Rectal smooth muscle tissue (tissue), 1 donor: ENCODE measurements around the gene LRP1B.

Experiments used
- H3K27ac ChIP-seq: one replicate; pipeline ENCODE4 v1.7.0; 2013; ENCODE audit warnings: low read depth, low read length, inconsistent platforms
- H3K27me3 ChIP-seq: one replicate; pipeline ENCODE4 v1.7.0; 2013; ENCODE audit warnings: low read length; ENCODE audit not compliant: control insufficient read depth, insufficient read depth
- H3K36me3 ChIP-seq: one replicate; pipeline ENCODE4 v1.7.0; 2013; ENCODE audit warnings: low read length; ENCODE audit not compliant: control insufficient read depth, insufficient read depth
- H3K4me1 ChIP-seq: one replicate; pipeline ENCODE4 v1.7.0; 2013; ENCODE audit warnings: low read length; ENCODE audit not compliant: control insufficient read depth, insufficient read depth
- H3K4me3 ChIP-seq: one replicate; pipeline ENCODE4 v1.7.0; 2013; ENCODE audit warnings: low read length
- H3K9ac ChIP-seq: one replicate; pipeline ENCODE4 v1.7.0; 2013; ENCODE audit warnings: low read length

The LRP1B gene

GRCh38 chr2:141653184-141653583 is 477.6 kb downstream of the LRP1B start:
- no peak overlapping the region for H3K4me3 ChIP-seq
- no peaks in the 10 kb centered on the region for H3K27me3 ChIP-seq
- H3K9ac ChIP-seq, result no peak overlapping the region
- H3K4me1 ChIP-seq, result no peaks in the 10 kb centered on the region
- H3K36me3 ChIP-seq, result no peaks in the 10 kb centered on the region
- H3K27ac ChIP-seq, result no peak overlapping the region

GRCh38 chr2:141652308-141652707 is 478.5 kb downstream of the LRP1B start:
- Histone ChIP-seq H3K27ac (no peak overlapping the region), H3K9ac (no peak overlapping the region), H3K4me1 (no peaks in the 10 kb centered on the region), H3K36me3 (no peaks in the 10 kb centered on the region), H3K27me3 (no peaks in the 10 kb centered on the region), H3K4me3 (no peak overlapping the region)

GRCh38 chr2:141647353-141647752 is 483.5 kb downstream of the LRP1B start:
- H3K27me3 ChIP-seq, result no peaks in the 10 kb centered on the region
- H3K4me3 ChIP-seq, result no peak overlapping the region
- H3K4me1 ChIP-seq, result no peaks in the 10 kb centered on the region
- H3K36me3 ChIP-seq, result no peaks in the 10 kb centered on the region
- H3K27ac ChIP-seq, result no peak overlapping the region
- no peak overlapping the region for H3K9ac ChIP-seq

GRCh38 chr2:141641462-141641861 is 489.4 kb downstream of the LRP1B start:
- Histone ChIP-seq H3K27ac (no peak overlapping the region), H3K4me1 (no peaks in the 10 kb centered on the region), H3K9ac (no peak overlapping the region), H3K27me3 (no peaks in the 10 kb centered on the region), H3K36me3 (no peaks in the 10 kb centered on the region), H3K4me3 (no peak overlapping the region)

- H3K4me1 ChIP-seq, result no peaks in the 10 kb centered on the region
- no peaks in the 10 kb centered on the region for H3K36me3 ChIP-seq
- H3K4me3 ChIP-seq, result no peak overlapping the region
- no peak overlapping the region for H3K9ac ChIP-seq
- H3K27me3 ChIP-seq, result no peaks in the 10 kb centered on the region
- no peak overlapping the region for H3K27ac ChIP-seq
Observed at GRCh38 chr2:141639809-141640208, 491.0 kb downstream of the LRP1B start.

- Histone ChIP-seq H3K36me3 (no peaks in the 10 kb centered on the region), H3K4me1 (no peaks in the 10 kb centered on the region), H3K4me3 (no peak overlapping the region), H3K27ac (no peak overlapping the region), H3K27me3 (no peaks in the 10 kb centered on the region), H3K9ac (no peak overlapping the region)
Observed at GRCh38 chr2:141633132-141633531, 497.7 kb downstream of the LRP1B start.

- H3K4me3 ChIP-seq, result no peak overlapping the region
- H3K27me3 ChIP-seq, result no peaks in the 10 kb centered on the region
- no peaks in the 10 kb centered on the region for H3K36me3 ChIP-seq
- no peak overlapping the region for H3K9ac ChIP-seq
- H3K27ac ChIP-seq, result no peak overlapping the region
- no peaks in the 10 kb centered on the region for H3K4me1 ChIP-seq
Observed at GRCh38 chr2:141630407-141630930, 500.3 kb downstream of the LRP1B start.

- Histone ChIP-seq H3K36me3 (no peaks in the 10 kb centered on the region), H3K4me1 (no peaks in the 10 kb centered on the region), H3K9ac (no peak overlapping the region), H3K4me3 (no peak overlapping the region), H3K27me3 (no peaks in the 10 kb centered on the region), H3K27ac (no peak overlapping the region)
Observed at GRCh38 chr2:141620372-141620771, 510.4 kb downstream of the LRP1B start.

GRCh38 chr2:141618457-141618856 is 512.4 kb downstream of the LRP1B start:
- Histone ChIP-seq H3K9ac (no peak overlapping the region), H3K4me1 (no peaks in the 10 kb centered on the region), H3K36me3 (no peaks in the 10 kb centered on the region), H3K27ac (no peak overlapping the region), H3K27me3 (no peaks in the 10 kb centered on the region), H3K4me3 (no peak overlapping the region)

GRCh38 chr2:141611981-141612380 is 518.8 kb downstream of the LRP1B start:
- Histone ChIP-seq H3K27ac (no peak overlapping the region), H3K4me1 (no peaks in the 10 kb centered on the region), H3K27me3 (no peaks in the 10 kb centered on the region), H3K36me3 (no peaks in the 10 kb centered on the region), H3K4me3 (no peak overlapping the region), H3K9ac (no peak overlapping the region)

- no peak overlapping the region for H3K4me3 ChIP-seq
- H3K36me3 ChIP-seq, result no peaks in the 10 kb centered on the region
- H3K27ac ChIP-seq, result no peak overlapping the region
- H3K27me3 ChIP-seq, result no peaks in the 10 kb centered on the region
- H3K4me1 ChIP-seq, result no peaks in the 10 kb centered on the region
- no peak overlapping the region for H3K9ac ChIP-seq
Observed at GRCh38 chr2:141611176-141611571, 519.6 kb downstream of the LRP1B start.

- H3K9ac ChIP-seq, result no peak overlapping the region
- H3K4me3 ChIP-seq, result no peak overlapping the region
- H3K4me1 ChIP-seq, result no peaks in the 10 kb centered on the region
- no peaks in the 10 kb centered on the region for H3K36me3 ChIP-seq
- no peaks in the 10 kb centered on the region for H3K27me3 ChIP-seq
- H3K27ac ChIP-seq, result no peak overlapping the region
Observed at GRCh38 chr2:141610564-141611175, 520.1 kb downstream of the LRP1B start.

- no peak overlapping the region for H3K4me3 ChIP-seq
- no peaks in the 10 kb centered on the region for H3K4me1 ChIP-seq
- no peak overlapping the region for H3K9ac ChIP-seq
- no peak overlapping the region for H3K27ac ChIP-seq
- H3K27me3 ChIP-seq, result no peaks in the 10 kb centered on the region
- H3K36me3 ChIP-seq, result no peaks in the 10 kb centered on the region
Observed at GRCh38 chr2:141605163-141605562, 525.7 kb downstream of the LRP1B start.
